ENCODE data around the gene PTPRN.

DNA sequence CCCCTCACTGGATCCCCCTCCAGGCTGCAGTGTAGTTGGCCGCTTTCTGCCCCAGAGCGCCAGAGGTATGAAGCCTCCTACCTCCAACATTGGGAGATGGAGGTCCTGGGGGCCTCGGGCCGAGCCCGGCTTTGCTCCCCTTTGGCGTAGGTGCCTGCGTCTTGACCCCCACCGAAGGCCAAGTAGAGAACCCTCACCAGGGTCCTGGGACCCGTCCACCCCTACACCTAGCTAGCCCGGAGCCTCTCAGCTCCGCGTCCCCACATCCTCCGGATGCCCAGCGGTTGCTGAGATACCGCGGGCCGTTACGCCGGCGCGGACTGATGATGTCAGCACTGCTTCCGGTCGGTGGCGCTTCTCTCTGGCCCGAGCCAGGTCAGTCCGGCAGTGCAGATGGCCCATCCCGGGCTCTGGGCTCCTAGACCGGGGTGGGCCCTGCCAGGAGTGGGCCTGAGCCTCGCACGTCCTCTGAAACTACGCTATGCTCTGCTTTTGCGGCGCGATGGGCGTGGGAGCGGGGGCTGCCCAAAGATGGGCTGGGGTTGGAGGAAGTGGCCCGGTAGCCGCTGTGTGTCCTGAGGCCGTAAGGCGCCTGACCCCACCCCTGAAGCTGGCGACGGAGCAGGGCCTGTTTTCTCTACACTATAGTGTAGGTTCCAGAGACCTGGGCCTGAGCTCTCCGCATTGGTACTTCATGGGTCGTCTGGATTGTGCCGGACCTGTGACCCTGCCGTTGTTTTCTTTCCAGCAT is 63.9 kb downstream of the PTPRN start, which contains the start of the genes GLB1L and STK16:
- no peak for TF ChIP-seq RNF2 (IDR thresholded peaks at IDR 0.05; ENCODE audit: borderline replicate concordance, low read depth, low read length, missing control alignments, poor library complexity, severe bottlenecking)
- TF ChIP-seq BCL11A (IDR thresholded peaks at IDR 0.05; ENCODE audit: low read depth in 2 of 2, low read length in 2 of 2) = no peak
- TF ChIP-seq, protein P1, sequence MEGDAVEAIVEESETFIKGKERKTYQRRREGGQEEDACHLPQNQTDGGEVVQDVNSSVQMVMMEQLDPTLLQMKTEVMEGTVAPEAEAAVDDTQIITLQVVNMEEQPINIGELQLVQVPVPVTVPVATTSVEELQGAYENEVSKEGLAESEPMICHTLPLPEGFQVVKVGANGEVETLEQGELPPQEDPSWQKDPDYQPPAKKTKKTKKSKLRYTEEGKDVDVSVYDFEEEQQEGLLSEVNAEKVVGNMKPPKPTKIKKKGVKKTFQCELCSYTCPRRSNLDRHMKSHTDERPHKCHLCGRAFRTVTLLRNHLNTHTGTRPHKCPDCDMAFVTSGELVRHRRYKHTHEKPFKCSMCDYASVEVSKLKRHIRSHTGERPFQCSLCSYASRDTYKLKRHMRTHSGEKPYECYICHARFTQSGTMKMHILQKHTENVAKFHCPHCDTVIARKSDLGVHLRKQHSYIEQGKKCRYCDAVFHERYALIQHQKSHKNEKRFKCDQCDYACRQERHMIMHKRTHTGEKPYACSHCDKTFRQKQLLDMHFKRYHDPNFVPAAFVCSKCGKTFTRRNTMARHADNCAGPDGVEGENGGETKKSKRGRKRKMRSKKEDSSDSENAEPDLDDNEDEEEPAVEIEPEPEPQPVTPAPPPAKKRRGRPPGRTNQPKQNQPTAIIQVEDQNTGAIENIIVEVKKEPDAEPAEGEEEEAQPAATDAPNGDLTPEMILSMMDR (IDR thresholded peaks at IDR 0.05; ENCODE audit: control extremely low read depth in 1 of 3, insufficient read depth in 1 of 3, low read depth in 1 of 3, low read length in 3 of 3) = no peak
